IMR-90 (cell line): ENCODE data around the gene MIB1. TPM values are rescaled to one million over a fixed set of nuclear protein-coding genes. Genes with fewer than 3 reads are reported as not detected.

Experiments used
- ATAC-seq: fragments of 200-7000 bp; cut with Tn5 transposase; 2 replicates; pipeline ENCODE4 v1.9.1; 2020; ENCODE audit warnings: low read depth, mild to moderate bottlenecking, moderate library complexity
- BruUV-seq: library from RNA; stranded (reverse); fragments of 400-500 nt; replicated peaks from 2 replicates; lab custom pipeline; 2021; lab: Mats Ljungman, UMichigan
- CTCF ChIA-PET: fragments of 300-600 bp; formaldehyde crosslinking; extraction: SDS; loops from one replicate; lab custom pipeline; 2021; ENCODE audit warnings: antibody characterized with exemption; lab: Yijun Ruan, JAX
- POLR2A ChIA-PET: fragments of 300-600 bp; sonication (Branson Sonifier 250); formaldehyde crosslinking; loops from one replicate; lab custom pipeline; 2022; ENCODE audit warnings: antibody characterized with exemption; ENCODE audit not compliant: unreplicated experiment; lab: Charles Lee
- DNase-seq: peaks from one replicate; pipeline ENCODE4 v3.0.0; 2013
- H2AFZ ChIP-seq: replicated peaks from 2 replicates; pipeline ENCODE3; 2013; ENCODE audit warnings: low read length, mild to moderate bottlenecking; ENCODE audit not compliant: poor library complexity
- H2AK5ac ChIP-seq: 2 replicates; pipeline ENCODE4 v1.6.1; 2013; ENCODE audit warnings: low read depth, low read length, inconsistent platforms
- H2AK9ac ChIP-seq: replicated peaks from 2 replicates; pipeline ENCODE3; 2013; ENCODE audit warnings: mild to moderate bottlenecking, low read depth, low read length, moderate library complexity; ENCODE audit not compliant: poor library complexity
- H2BK120ac ChIP-seq: 2 replicates; pipeline ENCODE4 v1.6.1; 2013; ENCODE audit warnings: low read depth, low read length, inconsistent platforms
- H2BK15ac ChIP-seq: 3 replicates; pipeline ENCODE4 v1.6.1; 2013; ENCODE audit warnings: low read depth, low read length, inconsistent platforms
- H2BK20ac ChIP-seq: 2 replicates; pipeline ENCODE4 v1.6.1; 2013; ENCODE audit warnings: low read depth, mild to moderate bottlenecking, inconsistent platforms, low read length, moderate library complexity
- H2BK5ac ChIP-seq: 2 replicates; pipeline ENCODE4 v1.6.1; 2013; ENCODE audit warnings: mild to moderate bottlenecking, low read depth, low read length, inconsistent platforms; ENCODE audit not compliant: poor library complexity, severe bottlenecking
- H3K14ac ChIP-seq: replicated peaks from 2 replicates; pipeline ENCODE4 v1.6.1; 2013; ENCODE audit warnings: low read depth, low read length, inconsistent platforms
- H3K18ac ChIP-seq: 2 replicates; pipeline ENCODE4 v1.6.1; 2013; ENCODE audit warnings: low read depth, low read length, control low read depth
- H3K23ac ChIP-seq: 2 replicates; pipeline ENCODE4 v1.6.1; 2013; ENCODE audit warnings: low read depth, low read length, inconsistent platforms
- H3K27ac ChIP-seq: 2 replicates; pipeline ENCODE4 v1.5.1; 2013; ENCODE audit warnings: mild to moderate bottlenecking, control low read depth, low read length; ENCODE audit not compliant: insufficient read depth
- H3K27me3 ChIP-seq: 2 replicates; pipeline ENCODE4 v1.6.1; 2013; ENCODE audit warnings: low read length; ENCODE audit not compliant: control insufficient read depth, insufficient read depth
- H3K36me3 ChIP-seq: 2 replicates; pipeline ENCODE4 v1.6.1; 2013; ENCODE audit warnings: low read length, mixed read lengths; ENCODE audit not compliant: control insufficient read depth, insufficient read depth
- H3K4ac ChIP-seq: 2 replicates; pipeline ENCODE4 v1.6.1; 2013; ENCODE audit warnings: low read depth, low read length, inconsistent platforms
- H3K4me1 ChIP-seq: 2 replicates; pipeline ENCODE4 v1.6.1; 2013; ENCODE audit warnings: low read length, mixed read lengths; ENCODE audit not compliant: control insufficient read depth, insufficient read depth
- H3K4me2 ChIP-seq: 2 replicates; pipeline ENCODE4 v1.6.1; 2013; ENCODE audit warnings: low read depth, mild to moderate bottlenecking, control low read depth, low read length, moderate library complexity
- H3K4me3 ChIP-seq: 2 replicates; pipeline ENCODE4 v1.5.1; 2013; ENCODE audit warnings: low read depth, mild to moderate bottlenecking, control low read depth, low read length, moderate library complexity; ENCODE audit not compliant: insufficient read depth
- H3K56ac ChIP-seq: 2 replicates; pipeline ENCODE4 v1.6.1; 2013; ENCODE audit warnings: low read length, inconsistent platforms; ENCODE audit not compliant: insufficient read depth; ENCODE audit errors: extremely low read depth
- H3K79me1 ChIP-seq, 2 experiments: 2 replicates each; pipeline ENCODE4 v1.6.1; 2013; ENCODE audit warnings: low read length in 2 of 2, inconsistent platforms in 1 of 2, low read depth in 1 of 2
- H3K9ac ChIP-seq: 2 replicates; pipeline ENCODE4 v1.6.1; 2013; ENCODE audit warnings: low read depth, low read length, control low read depth
- H3K9me1 ChIP-seq: 2 replicates; pipeline ENCODE4 v1.6.1; 2013; ENCODE audit warnings: low read length, inconsistent platforms; ENCODE audit not compliant: insufficient read depth
- H3K9me3 ChIP-seq: 2 replicates; pipeline ENCODE4 v1.6.1; 2013; ENCODE audit warnings: low read length; ENCODE audit not compliant: control insufficient read depth, insufficient read depth
- H4K20me1 ChIP-seq: 2 replicates; pipeline ENCODE4 v1.6.1; 2013; ENCODE audit warnings: low read length, inconsistent platforms; ENCODE audit not compliant: insufficient read depth
- H4K5ac ChIP-seq: 2 replicates; pipeline ENCODE4 v1.6.1; 2013; ENCODE audit warnings: mild to moderate bottlenecking, low read depth, low read length, control low read depth
- H4K8ac ChIP-seq, 2 experiments: 2 replicates each; pipeline ENCODE4 v1.6.1; 2013; ENCODE audit warnings: low read depth in 2 of 2, low read length in 2 of 2, control low read depth in 1 of 2, inconsistent platforms in 1 of 2
- H4K91ac ChIP-seq: 2 replicates; pipeline ENCODE4 v1.6.1; 2013; ENCODE audit warnings: low read depth, low read length, inconsistent platforms; ENCODE audit not compliant: insufficient read depth
- BHLHE40 ChIP-seq: fragments of 150-350 bp; IDR thresholded peaks from 2 replicates; pipeline ENCODE4 v1.6.1; 2016; ENCODE audit warnings: mild to moderate bottlenecking, low read depth, low read length
- MAFK ChIP-seq: IDR thresholded peaks from 2 replicates; pipeline ENCODE4 v1.6.1; 2012; ENCODE audit warnings: low read depth, low read length, improper control_type of control experiment
- WGBS, 2 experiments: methylation state at CpG; one replicate each; pipeline versions ENCODE4 v1.1.5 to v1.1.7; 2013; ENCODE audit warnings: missing lambda C conversion rate in 2 of 2; ENCODE audit not compliant: insufficient read length in 1 of 2; ENCODE audit errors: extremely low coverage in 2 of 2; 5-methylcytosine and 5-hydroxymethylcytosine counted together
- dilution Hi-C: fragments of 300-500 bp; cut with HindIII; formaldehyde crosslinking; loops from one replicate; pipeline ENCODE4 v1.14.3; 2018; ENCODE audit warnings: low sequenced_read_pairs; ENCODE audit not compliant: unreplicated experiment
- in situ Hi-C: fragments of 300-500 bp; cut with MboI; formaldehyde crosslinking; loops from 3 replicates; pipeline ENCODE4 v1.14.3; 2019; ENCODE audit warnings: low sequenced_read_pairs, inconsistent platforms, mixed read lengths
- intact Hi-C: fragments of 100-400 bp; cut with micrococcal nuclease; formaldehyde crosslinking; loops from 2 replicates; pipeline ENCODE4 v1.10.0; 2022
- polyA plus RNA-seq, 3 experiments: library from polyadenylated mRNA; depleted of rRNA; stranded (reverse); fragments of >200 nt; gene quantifications; 2 replicates each; pipeline ENCODE4 v1.2.3, GENCODE V29; 2012; ENCODE audit warnings: low replicate concordance in 1 of 3
- total RNA-seq: library from RNA; depleted of rRNA; stranded (reverse); fragments of >200 nt; gene quantifications from 2 replicates; pipeline ENCODE4 v1.2.3, GENCODE V29; 2012

Gene MIB1
- total and polyA plus RNA-seq, 2 of the 4 experiments (the other 2 are of a cell fraction): 5.9 to 80.1 TPM

- dilution Hi-C loops (no loop called here), in situ Hi-C loops (no loop called here), intact Hi-C loops (loop anchor here (1.0 to 5.0 kb wide), 3 partner anchors 59 to 900 kb away; no protein-coding TSS in a partner anchor)
- H3K4me3 ChIP-seq: no peak overlapping the region
- no peak for TF ChIP-seq MAFK
- TF ChIP-seq BHLHE40: no peak
- ATAC-seq: no peak
- no peak overlapping the region for H3K23ac ChIP-seq
- H2AK5ac ChIP-seq: no peak overlapping the region
- no peak overlapping the region for H3K14ac ChIP-seq
- no peak overlapping the region for H2BK20ac ChIP-seq
- H3K9ac ChIP-seq: no peak overlapping the region
- no peak overlapping the region for H4K91ac ChIP-seq
- POLR2A ChIA-PET: no interaction called here
- no peak overlapping the region for H3K18ac ChIP-seq
- H3K4ac ChIP-seq: no peak overlapping the region
- H3K9me1 ChIP-seq: no peaks in the 10 kb centered on the region
- no peak overlapping the region for H4K5ac ChIP-seq
- no peaks in the 10 kb centered on the region; the same call in 1 of the 2 replicates for H3K4me1 ChIP-seq
- no peaks in the 10 kb centered on the region for H4K20me1 ChIP-seq
- H3K56ac ChIP-seq: no peak overlapping the region
- no peaks in the 10 kb centered on the region for H3K79me1 ChIP-seq
- H3K27me3 ChIP-seq: no peaks in the 10 kb centered on the region; the same call in 1 of the 2 replicates
- no peaks in the 10 kb centered on the region for H3K9me3 ChIP-seq
- H2AK9ac ChIP-seq: no peak overlapping the region
- H2BK15ac ChIP-seq: no peak overlapping the region
- no CpG with 5 or more reads among the region's 27 CpGs for WGBS, 2 experiments
- no peaks in the 10 kb centered on the region for H3K36me3 ChIP-seq
- H3K4me2 ChIP-seq: no peak overlapping the region
- CTCF ChIA-PET: no interaction called here
- H2AFZ ChIP-seq: peak overlapping the region; percentile 13
- H2BK5ac ChIP-seq: no peak overlapping the region
- DNase-seq: no peak
- no peak overlapping the region for H4K8ac ChIP-seq
- no peak overlapping the region for H2BK120ac ChIP-seq
- BruUV-seq: no TSS peak
- no peak overlapping the region for H3K27ac ChIP-seq
Observed at GRCh38 chr18:21896732-21897336, 156.2 kb downstream of the MIB1 start.
